HG02973 (cell line): ENCODE measurements around the gene SEPTIN7.

ENCODE experiments used
- ATAC-seq: cut with Tn5 transposase; IDR thresholded peaks from one replicate; pipeline ENCODE4 v1.9.1; 2021; ENCODE audit warnings: moderate library complexity; ENCODE audit not compliant: unreplicated experiment

SEPTIN7 gene

GRCh38 chr7:35826751-35827150 is 25.9 kb downstream of the SEPTIN7 start:
- ATAC-seq = no peak

DNA sequence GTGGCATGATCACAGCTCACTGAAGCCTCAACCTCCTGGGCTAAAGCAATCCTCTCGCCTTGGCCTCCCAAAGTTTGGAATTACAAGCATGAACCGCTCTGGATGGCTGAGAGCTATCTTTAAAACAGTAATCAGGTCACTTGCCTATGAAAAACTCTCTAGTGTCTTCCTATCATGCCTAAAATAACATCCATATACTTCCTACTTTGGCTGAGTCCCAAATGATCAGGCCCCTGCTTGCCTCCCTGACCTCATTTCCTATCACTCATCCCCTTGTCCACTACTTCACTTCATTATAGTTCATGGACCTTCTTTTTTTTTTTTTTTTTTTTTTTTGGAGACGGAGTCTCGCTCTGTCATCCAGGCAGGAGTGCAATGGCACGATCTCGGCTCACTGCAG is 28.0 kb downstream of the SEPTIN7 start:
- ATAC-seq = no peak

DNA sequence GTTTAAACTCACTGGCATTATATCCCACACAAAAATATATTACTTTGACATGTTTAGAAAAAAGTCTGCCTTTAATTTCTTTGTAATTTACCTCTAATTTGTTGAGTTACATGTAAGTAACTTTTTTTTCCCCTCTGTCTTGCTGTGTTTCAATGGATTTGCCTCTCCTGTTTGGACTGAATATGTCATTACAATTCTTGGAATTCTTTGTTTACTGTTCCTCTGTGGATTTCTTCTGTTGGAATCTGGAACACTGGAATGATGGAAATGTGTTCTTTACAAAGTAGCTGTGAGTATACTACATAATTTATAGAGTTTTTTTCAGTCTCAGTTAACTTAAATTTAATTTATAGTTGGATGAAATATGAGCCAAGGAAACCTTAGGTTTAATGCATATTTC is 30.4 kb downstream of the SEPTIN7 start:
- ATAC-seq = no peak

DNA sequence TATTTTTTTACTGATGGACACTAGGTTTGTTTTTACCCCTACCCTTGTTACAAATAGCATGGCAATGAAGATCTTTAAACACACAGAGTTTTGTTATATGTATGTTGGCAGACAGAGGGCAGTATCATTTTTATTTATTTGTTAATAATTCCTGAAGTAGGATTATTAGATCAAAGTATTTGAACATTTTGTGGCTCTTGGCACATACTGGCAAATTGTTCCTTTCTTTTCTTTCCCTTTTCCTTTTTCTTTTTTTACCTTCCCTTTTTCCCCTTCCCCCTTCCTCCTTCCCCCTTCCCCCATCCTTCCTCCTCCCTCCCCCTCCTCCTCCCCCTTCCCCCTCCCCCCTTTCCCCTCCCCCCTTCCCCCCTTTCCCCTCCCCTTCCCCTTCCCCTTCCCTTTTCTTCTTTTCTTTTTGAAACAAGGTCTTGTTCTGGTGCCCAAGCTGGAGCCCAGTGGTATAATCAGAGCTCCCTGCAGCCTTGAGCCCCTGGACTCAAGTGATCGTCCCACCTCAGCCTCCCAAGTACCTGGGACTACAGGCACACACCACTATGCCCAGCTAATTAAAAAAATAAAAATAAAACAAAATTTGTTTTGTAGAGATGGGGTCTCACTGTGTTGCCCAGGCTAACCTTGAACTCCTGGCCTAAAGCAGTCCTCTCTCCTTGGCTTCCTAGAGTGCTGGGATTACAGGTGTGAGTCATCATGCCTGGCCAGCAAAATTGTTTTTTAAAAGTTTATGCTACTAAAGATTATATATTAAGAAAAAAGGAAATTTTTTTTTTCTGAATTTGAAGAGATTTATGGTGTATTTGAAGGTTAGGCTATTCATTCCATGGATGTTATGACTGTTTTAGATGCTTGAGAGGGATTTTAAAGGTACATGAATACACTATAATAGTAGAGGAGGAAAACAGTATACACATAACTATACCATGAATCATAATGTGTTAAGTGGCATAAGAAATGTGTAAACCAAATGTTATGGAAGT is 39.3 kb downstream of the SEPTIN7 start:
- ATAC-seq = no peak

DNA sequence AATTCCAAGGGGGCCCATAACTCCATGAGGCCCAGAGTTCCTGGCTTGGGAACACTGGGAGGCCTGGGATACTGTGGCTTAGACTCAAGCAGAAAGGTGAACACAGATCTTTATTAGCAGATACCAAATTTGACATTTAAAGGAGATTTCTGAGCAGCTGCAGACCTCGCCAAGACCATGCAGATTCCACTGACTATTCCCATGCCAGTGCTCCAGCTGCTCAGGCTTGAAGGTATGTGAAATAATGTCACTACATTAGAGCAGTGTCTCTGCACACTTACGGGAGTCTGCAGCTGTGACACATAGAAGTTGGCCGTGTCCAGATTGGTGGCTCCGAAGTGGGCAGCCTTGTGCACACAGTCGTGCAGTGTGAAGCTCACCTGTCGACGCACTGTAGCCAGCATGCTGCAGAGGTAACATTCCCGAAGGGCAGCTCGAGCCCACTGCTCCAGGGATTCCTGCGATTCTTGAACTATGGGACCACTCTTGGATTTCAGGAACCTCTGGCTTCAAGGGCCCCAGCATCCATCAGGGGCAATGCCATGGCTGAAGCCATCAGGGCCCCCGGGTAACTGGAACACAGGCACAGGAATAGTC is 46.1 kb downstream of the SEPTIN7 start:
- no peak for ATAC-seq

DNA sequence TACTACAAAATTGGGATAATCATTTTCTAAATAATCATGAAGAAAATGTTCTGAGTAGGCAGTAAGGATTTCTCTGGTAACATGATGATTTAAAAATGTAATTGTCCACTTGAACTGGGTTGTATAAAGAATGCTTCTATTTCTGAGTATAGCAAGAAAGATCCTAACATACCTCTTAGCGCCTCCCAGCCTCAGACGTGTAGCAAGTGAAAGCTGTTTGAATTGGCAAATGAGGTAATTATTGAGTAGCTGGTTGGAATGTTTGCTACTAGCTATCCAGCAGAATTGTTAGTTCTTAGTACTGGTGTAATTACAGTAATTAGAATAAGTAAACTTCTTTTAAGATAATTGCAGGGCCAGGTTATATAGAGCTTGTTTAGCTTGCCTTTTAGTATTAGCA is 47.9 kb downstream of the SEPTIN7 start:
- ATAC-seq = no peak

DNA sequence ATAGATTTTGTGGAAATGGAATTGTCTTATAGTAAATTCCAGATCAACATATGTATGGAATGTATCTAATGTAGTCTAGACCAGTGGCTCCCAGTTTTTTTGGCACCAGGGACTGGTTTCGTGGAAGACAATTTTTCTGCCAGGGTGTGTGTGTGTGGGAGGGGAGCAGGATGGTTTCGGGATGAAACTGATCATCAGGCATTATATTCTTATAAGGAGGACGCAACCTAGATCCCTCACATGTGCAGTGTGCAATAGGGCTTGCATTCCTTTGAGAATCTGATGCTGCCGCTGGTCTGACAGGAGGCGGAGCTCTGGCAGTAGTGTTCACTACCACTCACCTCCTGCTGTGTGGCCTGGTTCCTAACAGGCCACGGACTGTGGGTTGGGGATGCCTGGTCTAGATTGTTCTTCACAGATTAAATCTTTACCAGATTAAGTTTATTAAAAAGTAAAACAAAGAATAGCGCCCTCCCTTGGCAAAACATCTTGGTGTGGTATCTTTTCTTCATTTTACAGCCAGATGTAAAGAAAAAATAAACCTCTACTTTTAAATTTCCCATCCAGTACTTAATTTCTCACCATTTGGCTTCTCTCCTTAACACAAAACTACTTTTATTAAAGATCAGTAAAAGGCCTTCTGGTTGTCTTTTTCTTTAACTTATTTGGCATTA is 48.4 kb downstream of the SEPTIN7 start:
- no peak for ATAC-seq

- ATAC-seq = no peak
Observed at GRCh38 chr7:35849954-35850353, 49.1 kb downstream of the SEPTIN7 start.
